Pancreas (tissue), 10 donors: ENCODE results near the gene AP1M1. TPM values are rescaled to one million over a fixed set of nuclear protein-coding genes. Genes with fewer than 3 reads are reported as not detected.
A peak's percentile ranks its signal among the peaks of the same experiment; 100 is the strongest.

Experiments used
- ATAC-seq, 4 donors: fragments of 200-7000 bp; cut with Tn5 transposase; one replicate each; pipeline versions ENCODE4 v1.8.0 to v1.9.1; 2020; ENCODE audit warnings: mild to moderate bottlenecking in 4 of 4, moderate library complexity in 4 of 4
- DNase-seq, 6 donors: peaks; one replicate each; pipeline ENCODE4 v3.0.0-alpha.2; 2020
- FAIRE-seq: peaks from 2 replicates; lab custom pipeline; 2012; peaks lifted over from hg19 to GRCh38; lab: Jason Lieb, UNC
- H3K27ac ChIP-seq, 4 donors: fragments of 200-600 bp; sonication (generic); 1 replicate in 3 of 4; 2 replicates in 1 of 4; pipeline versions ENCODE4 v1.5.0 to v1.8.0; 2020
- H3K27me3 ChIP-seq, 4 donors: fragments of 200-600 bp; one replicate each; pipeline ENCODE4 v1.8.0; 2021
- H3K36me3 ChIP-seq, 3 donors: fragments of 200-600 bp; sonication (generic) in 1 of 3; one replicate each; pipeline versions ENCODE4 v1.5.0 to v1.8.0; 2020 to 2021
- H3K4me1 ChIP-seq, 3 donors: fragments of 200-600 bp; one replicate each; pipeline ENCODE4 v1.8.0; 2021
- H3K4me3 ChIP-seq, 4 donors: fragments of 200-600 bp; sonication (generic) in 2 of 4; one replicate each; pipeline versions ENCODE4 v1.5.0 to v1.8.0; 2020 to 2021
- H3K9me3 ChIP-seq, 4 donors: fragments of 200-600 bp; one replicate each; pipeline ENCODE4 v1.8.0; 2021
- CTCF ChIP-seq, 4 donors: fragments of 200-600 bp; sonication (generic) in 3 of 4; IDR thresholded peaks; one replicate each; pipeline versions ENCODE4 v1.5.0 to v1.8.0; 2021; ENCODE audit warnings: antibody characterized with exemption in 4 of 4
- WGBS, 2 donors: extraction: QIAGEN DNeasy Blood & Tissue Kit; methylation state at CpG; one replicate each; pipeline ENCODE4 v1.1.7; 2013; 5-methylcytosine and 5-hydroxymethylcytosine counted together
- intact Hi-C, 3 donors: fragments of 100-400 bp; cut with DNase I; formaldehyde crosslinking; loops; one replicate each; pipeline versions ENCODE4 v1.11.1 to v1.14.2; 2022
- polyA plus RNA-seq, 2 donors: library from polyadenylated mRNA; stranded (reverse); fragments of 200-250 nt; gene quantifications; one replicate each; pipeline ENCODE4 v1.2.3, GENCODE V29; 2013
- total RNA-seq, 6 donors: library from RNA; stranded (reverse); fragmentation: NEBNext Ultra II Directional in 4 of 6; extraction: Animal tissue kit (Norgen Biotek cat#: 25700) in 4 of 6; gene quantifications; one replicate each; pipeline versions ENCODE4 v1.2.1 to v1.2.4, GENCODE V29; 2021 to 2023
- donor health status: healthy with polysubstance abuse.
- donor health status: DM: no; HTN: no; CAD: no; lungs with moderate emphysema.
- donor health status: DM: no; HTN: no; CAD: no.
- donor health status: control.
- donor health status: control.
- donor health status: Bipolar disorder and iron deficiency.
- donor health status: DM: yes; HTN: yes; CAD: no.
- donor health status: DM: no; HTN: no; CAD: no.
- donor health status: DM: no; HTN: no; CAD: no.
- donor health status: DM: yes; HTN: yes; CAD: no.

The AP1M1 gene
- total and polyA plus RNA-seq, 8 donors, result 12.4 to 25.7 (median 20.5) TPM

- DNase-seq (no peak), ATAC-seq (no peak), FAIRE-seq (no peak)
- H3K4me3 ChIP-seq, result no peak overlapping the region
- H3K27ac ChIP-seq, result no peak overlapping the region
- peaks cover 0 to 9% (median 9%) of the 10 kb centered on the region in 3 donors for H3K4me1 ChIP-seq
- WGBS, 2 donors, result 57 to 79% methylated on average over 7 of the region's 7 CpGs
- no peaks in the 10 kb centered on the region for H3K36me3 ChIP-seq
- intact Hi-C loops, result no loop called here
- no peak for TF ChIP-seq CTCF (IDR thresholded peaks at IDR 0.05)
- no peaks in the 10 kb centered on the region for H3K27me3 ChIP-seq
- H3K9me3 ChIP-seq, result no peaks in the 10 kb centered on the region
These were observed 91.9 kb downstream of the AP1M1 start for GRCh38 chr19:16289594-16289993.

- Histone ChIP-seq H3K9me3 (no peaks in the 10 kb centered on the region), H3K27ac (no peak overlapping the region), H3K27me3 (no peaks in the 10 kb centered on the region), H3K4me1 (peaks cover 0 to 9% (median 9%) of the 10 kb centered on the region in 3 donors), H3K36me3 (no peaks in the 10 kb centered on the region), H3K4me3 (no peak overlapping the region)
- no peak for TF ChIP-seq CTCF (IDR thresholded peaks at IDR 0.05)
- ATAC-seq, result no peak
- FAIRE-seq, result no peak
- WGBS, 2 donors, result 71 to 80% methylated on average over 10 of the region's 10 CpGs
- no peak for DNase-seq
- intact Hi-C loops, result no loop called here
These were observed 93.0 kb downstream of the AP1M1 start for GRCh38 chr19:16290692-16291091.

- intact Hi-C loops, result no loop called here
- TF ChIP-seq CTCF (IDR thresholded peaks at IDR 0.05), result no peak
- peak; percentile 75 to 80 (median 78) for ATAC-seq
- Histone ChIP-seq H3K4me3 (peak overlapping the region in 1 of 4 donors; percentile 12), H3K4me1 (peaks cover 0 to 9% (median 5%) of the 10 kb centered on the region in 3 donors), H3K36me3 (no peaks in the 10 kb centered on the region), H3K27me3 (no peaks in the 10 kb centered on the region), H3K27ac (peak overlapping the region; percentile 64 to 77 (median 65)), H3K9me3 (no peaks in the 10 kb centered on the region)
- WGBS, 2 donors, result 10 to 12% methylated on average over 27 of the region's 27 CpGs
- peak in 4 of 6 donors; percentile 41 to 71 (median 53) for DNase-seq
- no peak for FAIRE-seq
These were observed 95.7 kb downstream of the AP1M1 start for GRCh38 chr19:16293118-16294091.

- DNase-seq, result no peak
These were observed 97.3 kb downstream of the AP1M1 start for GRCh38 chr19:16295057-16295456.

More at GRCh38 chr19:16295057-16295456, 97.3 kb downstream of the AP1M1 start:
- no peak overlapping the region for H3K4me3 ChIP-seq
- H3K36me3 ChIP-seq, result no peaks in the 10 kb centered on the region
- WGBS, 2 donors, result 65 to 66% methylated on average over 12 of the region's 12 CpGs
- H3K9me3 ChIP-seq, result no peaks in the 10 kb centered on the region
- FAIRE-seq (no peak), ATAC-seq (no peak)
- TF ChIP-seq CTCF (IDR thresholded peaks at IDR 0.05), result no peak
- intact Hi-C loops, result no loop called here
- H3K4me1 ChIP-seq, result peaks cover 0 to 9% (median 5%) of the 10 kb centered on the region in 3 donors
- no peaks in the 10 kb centered on the region for H3K27me3 ChIP-seq
- H3K27ac ChIP-seq, result no peak overlapping the region

Other genes starting within 250 kb of the AP1M1 start
- gene OR10H4, start 248.9 kb upstream of the AP1M1 start, total RNA-seq, result not detected
- not detected for gene OR10H4, start 248.9 kb upstream of the AP1M1 start, polyA plus RNA-seq
- 100 to 1,000 TPM in 2 of 6 donors, 10 to 100 TPM in 4; 36.8 to 161 (median 50.8) TPM for gene TPM4, start 121.4 kb upstream of the AP1M1 start, total RNA-seq
- gene TPM4, start 121.4 kb upstream of the AP1M1 start, polyA plus RNA-seq, result 100 to 1,000 TPM; 102 to 126 TPM
- gene RAB8A, start 86.0 kb upstream of the AP1M1 start, total RNA-seq, result 10 to 100 TPM; 18.6 to 40.8 (median 27.8) TPM
- 10 to 100 TPM; 12.0 to 18.0 TPM for gene RAB8A, start 86.0 kb upstream of the AP1M1 start, polyA plus RNA-seq
- gene HSH2D, start 54.2 kb upstream of the AP1M1 start, total RNA-seq, result 1 to 10 TPM; 2.2 to 5.9 (median 3.6) TPM
- 10 to 100 TPM; 12.5 to 13.2 TPM for gene HSH2D, start 54.2 kb upstream of the AP1M1 start, polyA plus RNA-seq
- not detected for gene CIB3, start 24.4 kb upstream of the AP1M1 start, total RNA-seq
- not detected for gene CIB3, start 24.4 kb upstream of the AP1M1 start, polyA plus RNA-seq
- 10 to 100 TPM; 14.8 to 29.1 (median 20.7) TPM for gene FAM32A, start 12.5 kb upstream of the AP1M1 start, total RNA-seq
- 10 to 100 TPM; 33.1 to 48.6 TPM for gene FAM32A, start 12.5 kb upstream of the AP1M1 start, polyA plus RNA-seq
- 10 to 100 TPM in 2 of 6 donors, 1 to 10 TPM in 4; 3.1 to 12.0 (median 5.8) TPM for gene KLF2, start 126.9 kb downstream of the AP1M1 start, total RNA-seq
- gene KLF2, start 126.9 kb downstream of the AP1M1 start, polyA plus RNA-seq, result 1 to 10 TPM; 3.4 to 3.7 TPM